Lower lobe of right lung (tissue), 2 donors: ENCODE data around the gene SOX5. TPM values are rescaled to one million over a fixed set of nuclear protein-coding genes. Genes with fewer than 3 reads are reported as not detected.
"Not testable (repeated sequence)": the region's sequence is repeated elsewhere in the genome, so short reads cannot be mapped to it uniquely, and the experiment has no call there.

Experiments used
- ATAC-seq, 2 donors: fragments of 200-7000 bp; cut with Tn5 transposase; one replicate each; pipeline ENCODE4 v1.9.1; 2020 to 2022; ENCODE audit warnings: mild to moderate bottlenecking in 2 of 2, moderate library complexity in 2 of 2
- DNase-seq: peaks from one replicate; pipeline ENCODE4 v3.0.0-alpha.2; 2020
- H3K27ac ChIP-seq: fragments of 200-600 bp; one replicate; pipeline ENCODE4 v1.8.0; 2022
- H3K27me3 ChIP-seq: fragments of 200-600 bp; one replicate; pipeline ENCODE4 v1.8.0; 2022; ENCODE audit warnings: low read depth
- H3K36me3 ChIP-seq: fragments of 200-600 bp; one replicate; pipeline ENCODE4 v1.8.0; 2022; ENCODE audit warnings: mild to moderate bottlenecking
- H3K4me1 ChIP-seq: fragments of 200-600 bp; one replicate; pipeline ENCODE4 v1.8.0; 2022
- H3K4me3 ChIP-seq: fragments of 200-600 bp; one replicate; pipeline ENCODE4 v1.8.0; 2022; ENCODE audit warnings: mild to moderate bottlenecking
- H3K9me3 ChIP-seq: fragments of 200-600 bp; one replicate; pipeline ENCODE4 v1.8.0; 2022
- CTCF ChIP-seq: fragments of 200-600 bp; IDR thresholded peaks from one replicate; pipeline ENCODE4 v1.8.0; 2022; ENCODE audit warnings: antibody characterized with exemption, mild to moderate bottlenecking
- intact Hi-C: fragments of 100-400 bp; cut with DNase I; formaldehyde crosslinking; loops from one replicate; pipeline ENCODE4 v1.11.0; 2022
- total RNA-seq: library from RNA; stranded (reverse); fragmentation: NEBNext Ultra II Directional; extraction: Animal tissue kit (Norgen Biotek cat#: 25700); gene quantifications from one replicate; pipeline ENCODE4 v1.2.1, GENCODE V29; 2021
- donor health status: DM: no; HTN: yes; CAD: no; lungs with severe emphysema.

SOX5 gene
- total RNA-seq, 1 donor from 2014 or later, result 14.0 TPM

GRCh38 chr12:23493672-23494071 lies 455.8 kb downstream of the SOX5 start:
- H3K27me3 ChIP-seq, result no peaks in the 10 kb centered on the region
- no peak for DNase-seq
- ATAC-seq, result no peak
- intact Hi-C loops, result no loop called here
- peaks cover 4% of the 10 kb centered on the region for H3K9me3 ChIP-seq
- no peak for TF ChIP-seq CTCF
- H3K27ac ChIP-seq, result no peak overlapping the region
- no peak overlapping the region for H3K4me3 ChIP-seq
- H3K36me3 ChIP-seq, result no peaks in the 10 kb centered on the region
- no peaks in the 10 kb centered on the region for H3K4me1 ChIP-seq

GRCh38 chr12:23491029-23491428 lies 458.4 kb downstream of the SOX5 start:
- H3K4me3 ChIP-seq, intact Hi-C loops: not testable (repeated sequence)

GRCh38 chr12:23488130-23488529 lies 461.3 kb downstream of the SOX5 start:
- no peak for TF ChIP-seq CTCF
- DNase-seq, result no peak
- H3K27ac ChIP-seq, result no peak overlapping the region
- H3K36me3 ChIP-seq, result no peaks in the 10 kb centered on the region
- H3K4me1 ChIP-seq, result no peaks in the 10 kb centered on the region
- no peak overlapping the region for H3K4me3 ChIP-seq
- no peak for ATAC-seq
- H3K9me3 ChIP-seq, result no peaks in the 10 kb centered on the region
- intact Hi-C loops, result no loop called here
- H3K27me3 ChIP-seq, result no peaks in the 10 kb centered on the region

More at GRCh38 chr12:23491029-23491428, 458.4 kb downstream of the SOX5 start:
- H3K27ac ChIP-seq, H3K9me3 ChIP-seq, DNase-seq, H3K27me3 ChIP-seq, H3K36me3 ChIP-seq, ATAC-seq, H3K4me1 ChIP-seq: not testable (repeated sequence)

- Histone ChIP-seq H3K9me3 (no peaks in the 10 kb centered on the region), H3K27ac (no peak overlapping the region), H3K27me3 (no peaks in the 10 kb centered on the region), H3K4me1 (no peaks in the 10 kb centered on the region), H3K4me3 (no peak overlapping the region), H3K36me3 (no peaks in the 10 kb centered on the region)
- no peak for ATAC-seq
- TF ChIP-seq CTCF, result no peak
- intact Hi-C loops, result no loop called here
- DNase-seq, result no peak
Observed at GRCh38 chr12:23484238-23484637, 465.2 kb downstream of the SOX5 start.

GRCh38 chr12:23482571-23482970 lies 466.9 kb downstream of the SOX5 start:
- no peak overlapping the region for H3K27ac ChIP-seq
- no peak overlapping the region for H3K4me3 ChIP-seq
- intact Hi-C loops, result no loop called here
- H3K9me3 ChIP-seq, result peaks cover 5% of the 10 kb centered on the region
- no peaks in the 10 kb centered on the region for H3K36me3 ChIP-seq
- DNase-seq (no peak), ATAC-seq (no peak)
- TF ChIP-seq CTCF, result no peak
- no peaks in the 10 kb centered on the region for H3K4me1 ChIP-seq
- no peaks in the 10 kb centered on the region for H3K27me3 ChIP-seq
